Right atrium auricular region (tissue), 2 donors: Measurements from ENCODE around the gene DPP4. TPM values are rescaled to one million over a fixed set of nuclear protein-coding genes. Genes with fewer than 3 reads are reported as not detected.

Source experiments
- DNase-seq: peaks from one replicate; pipeline ENCODE4 v3.0.0-alpha.2; 2019; ENCODE audit warnings: low spot score
- H3K27ac ChIP-seq, 2 donors: fragments of 200-600 bp; sonication (generic); 1 replicate in 1 of 2; 2 replicates in 1 of 2; pipeline ENCODE4 v1.5.1; 2016 to 2019
- H3K27me3 ChIP-seq, 2 donors: fragments of 200-600 bp; sonication (generic); one replicate each; pipeline versions ENCODE4 v1.5.1 to v1.6.0; 2017 to 2019
- H3K36me3 ChIP-seq: fragments of 200-600 bp; sonication (generic); one replicate; pipeline ENCODE4 v1.5.1; 2016
- H3K4me1 ChIP-seq, 2 donors: fragments of 200-600 bp; sonication (generic); one replicate each; pipeline versions ENCODE4 v1.5.1 to v1.6.0; 2017 to 2019
- H3K4me3 ChIP-seq, 2 donors: fragments of 200-600 bp; sonication (generic); 1 replicate in 1 of 2; 2 replicates in 1 of 2; pipeline ENCODE4 v1.5.1; 2017 to 2019; ENCODE audit warnings: mild to moderate bottlenecking in 1 of 2, moderate library complexity in 1 of 2
- H3K9me3 ChIP-seq, 2 donors: fragments of 200-600 bp; sonication (generic); one replicate each; pipeline ENCODE4 v1.5.1; 2019
- CTCF ChIP-seq, 2 donors: fragments of 200-600 bp; sonication (generic); IDR thresholded peaks; one replicate each; pipeline ENCODE4 v1.5.1; 2019; ENCODE audit warnings: antibody characterized with exemption in 2 of 2
- total RNA-seq, 2 donors: library from RNA; depleted of rRNA; stranded (reverse); fragments of >200 nt; gene quantifications; one replicate each; pipeline ENCODE4 v1.1.0, GENCODE V29; 2016

Gene DPP4
- total RNA-seq, 2 donors from 2014 or later: 4.5 to 6.8 TPM

- TF ChIP-seq CTCF (IDR thresholded peaks at IDR 0.05): no peak
- H3K27ac ChIP-seq: no peak overlapping the region
- no peaks in the 10 kb centered on the region for H3K9me3 ChIP-seq
- no peak overlapping the region for H3K4me3 ChIP-seq
- DNase-seq: no peak
- H3K36me3 ChIP-seq: no peaks in the 10 kb centered on the region
- no peaks in the 10 kb centered on the region for H3K27me3 ChIP-seq
- H3K4me1 ChIP-seq: no peaks in the 10 kb centered on the region
Observed at GRCh38 chr2:161976295-161976694, 97.7 kb downstream of the DPP4 start.

- no peaks in the 10 kb centered on the region for H3K9me3 ChIP-seq
- H3K27me3 ChIP-seq: no peaks in the 10 kb centered on the region
- no peak overlapping the region for H3K27ac ChIP-seq
- no peak for DNase-seq
- TF ChIP-seq CTCF (IDR thresholded peaks at IDR 0.05): no peak
- H3K4me3 ChIP-seq: no peak overlapping the region
- no peaks in the 10 kb centered on the region for H3K36me3 ChIP-seq
- H3K4me1 ChIP-seq: no peaks in the 10 kb centered on the region
Observed at GRCh38 chr2:161975813-161976160, 98.2 kb downstream of the DPP4 start.

- DNase-seq: no peak
- no peak for TF ChIP-seq CTCF (IDR thresholded peaks at IDR 0.05)
- no peak overlapping the region for H3K27ac ChIP-seq
- H3K36me3 ChIP-seq: no peaks in the 10 kb centered on the region
- H3K27me3 ChIP-seq: no peaks in the 10 kb centered on the region
- no peak overlapping the region for H3K4me3 ChIP-seq
- H3K4me1 ChIP-seq: no peaks in the 10 kb centered on the region
- H3K9me3 ChIP-seq: no peaks in the 10 kb centered on the region
Observed at GRCh38 chr2:161975062-161975812, 98.8 kb downstream of the DPP4 start.

GRCh38 chr2:161974461-161974860 lies 99.6 kb downstream of the DPP4 start:
- TF ChIP-seq CTCF (IDR thresholded peaks at IDR 0.05): no peak

GRCh38 chr2:161972866-161973265 lies 101.1 kb downstream of the DPP4 start:
- H3K27me3 ChIP-seq: no peaks in the 10 kb centered on the region
- DNase-seq: no peak
- H3K36me3 ChIP-seq: no peaks in the 10 kb centered on the region
- H3K27ac ChIP-seq: no peak overlapping the region
- no peak for TF ChIP-seq CTCF (IDR thresholded peaks at IDR 0.05)
- no peaks in the 10 kb centered on the region for H3K4me1 ChIP-seq
- no peak overlapping the region for H3K4me3 ChIP-seq
- H3K9me3 ChIP-seq: no peaks in the 10 kb centered on the region

More at GRCh38 chr2:161974461-161974860, 99.6 kb downstream of the DPP4 start:
- Histone ChIP-seq H3K9me3 (no peaks in the 10 kb centered on the region), H3K36me3 (no peaks in the 10 kb centered on the region), H3K4me1 (no peaks in the 10 kb centered on the region), H3K4me3 (no peak overlapping the region), H3K27ac (no peak overlapping the region), H3K27me3 (no peaks in the 10 kb centered on the region)
- DNase-seq: no peak

- Histone ChIP-seq H3K27me3 (no peaks in the 10 kb centered on the region), H3K4me3 (no peak overlapping the region), H3K4me1 (no peaks in the 10 kb centered on the region), H3K36me3 (no peaks in the 10 kb centered on the region), H3K9me3 (no peaks in the 10 kb centered on the region), H3K27ac (no peak overlapping the region)
- no peak for DNase-seq
- TF ChIP-seq CTCF (IDR thresholded peaks at IDR 0.05): no peak
Observed at GRCh38 chr2:161972232-161972631, 101.8 kb downstream of the DPP4 start.
